ENCODE measurements around the gene TNFRSF4. TPM values are rescaled to one million over a fixed set of nuclear protein-coding genes. Genes with fewer than 3 reads are reported as not detected.

The TNFRSF4 gene
- total RNA-seq, 1 donor from 2014 or later, result 0.31 TPM

- TF ChIP-seq CTCF (conservative IDR thresholded peaks at IDR 0.05), result no peak
- Mint-ChIP-seq H3K27me3 (no peaks in the 10 kb centered on the region), H3K4me3 (no peak overlapping the region), H3K4me1 (ENCODE audit: unreplicated experiment) (no peaks in the 10 kb centered on the region), H3K36me3 (peaks cover 12% of the 10 kb centered on the region), H3K27ac (peak overlapping the region; percentile 26), H3K9me3 (no peaks in the 10 kb centered on the region)
- no peak for DNase-seq (ENCODE audit: extremely low spot score, unreplicated experiment)
These were observed 45.6 kb upstream of the TNFRSF4 start for GRCh38 chr1:1259540-1259939.

- H3K4me1 Mint-ChIP-seq (ENCODE audit: unreplicated experiment), result no peaks in the 10 kb centered on the region
- no peak overlapping the region for H3K27ac Mint-ChIP-seq
- TF ChIP-seq CTCF (conservative IDR thresholded peaks at IDR 0.05), result no peak
- H3K9me3 Mint-ChIP-seq, result no peaks in the 10 kb centered on the region
- no peaks in the 10 kb centered on the region for H3K27me3 Mint-ChIP-seq
- H3K4me3 Mint-ChIP-seq, result no peak overlapping the region
- peaks cover 12% of the 10 kb centered on the region for H3K36me3 Mint-ChIP-seq
- DNase-seq (ENCODE audit: extremely low spot score, unreplicated experiment), result no peak
These were observed 45.2 kb upstream of the TNFRSF4 start for GRCh38 chr1:1259119-1259488.

GRCh38 chr1:1256956-1257871, 43.3 kb upstream of the TNFRSF4 start:
- Mint-ChIP-seq H3K27me3 (no peaks in the 10 kb centered on the region), H3K4me3 (no peak overlapping the region), H3K4me1 (ENCODE audit: unreplicated experiment) (no peaks in the 10 kb centered on the region), H3K9me3 (no peaks in the 10 kb centered on the region), H3K27ac (no peak overlapping the region), H3K36me3 (peaks cover 16% of the 10 kb centered on the region)
- TF ChIP-seq CTCF (conservative IDR thresholded peaks at IDR 0.05), result no peak
- DNase-seq (ENCODE audit: extremely low spot score, unreplicated experiment), result no peak

- H3K9me3 Mint-ChIP-seq, result no peaks in the 10 kb centered on the region
- no peak overlapping the region for H3K27ac Mint-ChIP-seq
- peaks cover 16% of the 10 kb centered on the region for H3K36me3 Mint-ChIP-seq
- H3K4me1 Mint-ChIP-seq (ENCODE audit: unreplicated experiment), result no peaks in the 10 kb centered on the region
- H3K27me3 Mint-ChIP-seq, result no peaks in the 10 kb centered on the region
- H3K4me3 Mint-ChIP-seq, result no peak overlapping the region
- no peak for DNase-seq (ENCODE audit: extremely low spot score, unreplicated experiment)
- no peak for TF ChIP-seq CTCF (conservative IDR thresholded peaks at IDR 0.05)
These were observed 41.7 kb upstream of the TNFRSF4 start for GRCh38 chr1:1255611-1256010.

GRCh38 chr1:1255078-1255477, 41.1 kb upstream of the TNFRSF4 start:
- no peaks in the 10 kb centered on the region for H3K9me3 Mint-ChIP-seq
- no peak for DNase-seq (ENCODE audit: extremely low spot score, unreplicated experiment)
- TF ChIP-seq CTCF (conservative IDR thresholded peaks at IDR 0.05), result no peak
- peaks cover 16% of the 10 kb centered on the region for H3K36me3 Mint-ChIP-seq
- H3K4me3 Mint-ChIP-seq, result no peak overlapping the region
- no peak overlapping the region for H3K27ac Mint-ChIP-seq
- H3K4me1 Mint-ChIP-seq (ENCODE audit: unreplicated experiment), result no peaks in the 10 kb centered on the region
- no peaks in the 10 kb centered on the region for H3K27me3 Mint-ChIP-seq
